ENCODE measurements around the gene ENO4.

DNA sequence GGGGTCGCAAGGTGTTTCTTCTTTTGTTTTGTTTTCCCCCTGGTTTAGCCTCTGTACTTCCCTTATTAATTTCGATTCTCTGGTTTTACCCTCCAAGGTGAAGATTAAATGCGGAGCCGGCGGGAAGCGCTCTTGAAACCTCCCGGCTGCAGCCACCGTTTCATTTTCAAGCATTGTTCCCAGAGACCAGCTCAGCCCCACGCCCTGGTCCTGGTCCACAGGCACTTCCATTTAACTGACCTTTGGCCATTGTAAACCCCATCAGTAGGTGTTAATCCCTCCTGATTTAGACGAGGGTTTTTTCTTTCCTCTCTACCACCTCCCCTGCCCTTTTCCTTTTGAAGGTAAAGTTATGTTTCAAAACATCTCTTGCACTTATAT is 39.2 kb upstream of the ENO4 start:
- no peak for TF ChIP-seq POLR2AphosphoS5 (IDR thresholded peaks at IDR 0.05)
- no peak for TF ChIP-seq POLR2A (IDR thresholded peaks at IDR 0.05)
- TF ChIP-seq, protein P1, sequence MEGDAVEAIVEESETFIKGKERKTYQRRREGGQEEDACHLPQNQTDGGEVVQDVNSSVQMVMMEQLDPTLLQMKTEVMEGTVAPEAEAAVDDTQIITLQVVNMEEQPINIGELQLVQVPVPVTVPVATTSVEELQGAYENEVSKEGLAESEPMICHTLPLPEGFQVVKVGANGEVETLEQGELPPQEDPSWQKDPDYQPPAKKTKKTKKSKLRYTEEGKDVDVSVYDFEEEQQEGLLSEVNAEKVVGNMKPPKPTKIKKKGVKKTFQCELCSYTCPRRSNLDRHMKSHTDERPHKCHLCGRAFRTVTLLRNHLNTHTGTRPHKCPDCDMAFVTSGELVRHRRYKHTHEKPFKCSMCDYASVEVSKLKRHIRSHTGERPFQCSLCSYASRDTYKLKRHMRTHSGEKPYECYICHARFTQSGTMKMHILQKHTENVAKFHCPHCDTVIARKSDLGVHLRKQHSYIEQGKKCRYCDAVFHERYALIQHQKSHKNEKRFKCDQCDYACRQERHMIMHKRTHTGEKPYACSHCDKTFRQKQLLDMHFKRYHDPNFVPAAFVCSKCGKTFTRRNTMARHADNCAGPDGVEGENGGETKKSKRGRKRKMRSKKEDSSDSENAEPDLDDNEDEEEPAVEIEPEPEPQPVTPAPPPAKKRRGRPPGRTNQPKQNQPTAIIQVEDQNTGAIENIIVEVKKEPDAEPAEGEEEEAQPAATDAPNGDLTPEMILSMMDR (IDR thresholded peaks at IDR 0.05), result no peak

Measured in gastroesophageal sphincter (tissue), 3 donors.